ENCODE measurements around the gene ALPK1. TPM values are rescaled to one million over a fixed set of nuclear protein-coding genes. Genes with fewer than 3 reads are reported as not detected.

ALPK1 gene
- total RNA-seq, 1 experiment from 2014 or later, result 21.3 TPM

GRCh38 chr4:112296949-112297880 is at the start of gene ALPK1 (continued):
- TF ChIP-seq ZNF274 (IDR thresholded peaks at IDR 0.05; ENCODE audit: low read depth, low read length) (no peak), ZFX (IDR thresholded peaks at IDR 0.05) (no peak), CBX3 (IDR thresholded peaks at IDR 0.05; ENCODE audit: low read depth) (peak; percentile 75), POLR2AphosphoS5 (IDR thresholded peaks at IDR 0.05; ENCODE audit: low read depth, low read length) (peak; percentile 86), EZH2 (IDR thresholded peaks at IDR 0.05) (no peak), SIN3A (IDR thresholded peaks at IDR 0.05; ENCODE audit: low read depth) (peak; percentile 54; the same call in 1 of the 2 replicates), POLR2A (IDR thresholded peaks at IDR 0.05; ENCODE audit: borderline replicate concordance, extremely low read depth, insufficient read depth, insufficient read length) (no peak)
- TF ChIP-seq, protein P1, sequence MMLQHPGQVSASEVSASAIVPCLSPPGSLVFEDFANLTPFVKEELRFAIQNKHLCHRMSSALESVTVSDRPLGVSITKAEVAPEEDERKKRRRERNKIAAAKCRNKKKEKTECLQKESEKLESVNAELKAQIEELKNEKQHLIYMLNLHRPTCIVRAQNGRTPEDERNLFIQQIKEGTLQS (IDR thresholded peaks at IDR 0.05), result no peak

DNA sequence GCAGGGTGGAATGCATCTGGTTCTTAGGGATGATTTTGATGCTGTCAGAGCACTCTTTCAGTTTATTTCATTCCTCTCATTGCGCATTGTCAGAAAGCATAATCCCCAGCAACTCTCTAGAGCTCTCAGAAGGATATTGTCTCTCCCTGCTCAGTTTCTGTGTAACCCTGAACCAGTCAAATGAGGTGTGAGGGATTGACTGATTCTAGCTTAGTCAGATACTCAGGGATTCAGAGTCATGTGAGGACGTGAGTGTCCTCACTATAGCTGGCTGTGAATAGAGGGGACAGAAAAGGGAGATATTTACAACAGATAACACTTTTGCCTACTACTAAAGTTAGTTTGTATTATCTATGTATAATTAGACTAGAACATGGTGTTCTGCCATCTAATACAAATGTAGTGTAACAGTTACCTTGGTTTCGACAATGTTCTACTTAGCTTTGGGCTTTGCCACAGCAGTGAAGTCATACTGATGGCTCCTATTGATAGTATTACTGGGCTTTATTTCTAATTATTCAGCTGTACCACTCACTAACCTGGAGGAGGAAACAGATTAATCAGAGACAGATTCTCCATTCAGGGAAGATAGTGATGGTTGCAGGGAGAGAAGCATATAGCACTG is 46.0 kb upstream of the ALPK1 start:
- Histone ChIP-seq H3K4me1 (ENCODE audit: control insufficient read depth in 1 of 2, insufficient read depth in 2 of 2, low read length in 2 of 2) (peaks cover 0 to 4% of the 10 kb centered on the region in 2 experiments; a peak in 2 of 4 replicates), H3K9ac (ENCODE audit: low read length) (no peak overlapping the region), H3K27me3 (ENCODE audit: insufficient read depth, low read length) (no peaks in the 10 kb centered on the region), H3K36me3 (ENCODE audit: control insufficient read depth in 1 of 2, insufficient read depth in 2 of 2, low read length in 2 of 2) (no peaks in the 10 kb centered on the region), H3K9me2 (ENCODE audit: insufficient read depth) (no peaks in the 10 kb centered on the region), H3K4me2 (ENCODE audit: low read length) (no peak overlapping the region), H3K9me3 (ENCODE audit: control insufficient read depth in 1 of 2, insufficient read depth in 1 of 2, low read depth in 1 of 2, low read length in 2 of 2) (no peaks in the 10 kb centered on the region), H2AFZ (ENCODE audit: low read depth, low read length, poor library complexity, severe bottlenecking) (no peak overlapping the region), H3K79me2 (ENCODE audit: insufficient read depth, low read length) (peaks cover 60% of the 10 kb centered on the region), H4K20me1 (ENCODE audit: insufficient read depth) (no peaks in the 10 kb centered on the region; the same call in 1 of the 2 replicates), H3K27ac (ENCODE audit: low read depth, low read length) (no peak overlapping the region), H3K4me3 (replicated peaks in 1 of 2; ENCODE audit: low read depth in 1 of 2, low read length in 2 of 2) (no peak overlapping the region)
- ATAC-seq (no peak), DNase-seq (ENCODE audit: low read depth, low spot score) (no peak)
- ChIA-PET POLR2A (no interaction called here), CTCF (no interaction called here), RAD21 (ENCODE audit: low non-redundant PET in 1 of 2, low total read pairs in 2 of 2, uncharacterized antibody in 2 of 2, unreplicated experiment in 2 of 2) (no interaction called here)
- TF ChIP-seq SRF (IDR thresholded peaks at IDR 0.05; ENCODE audit: low read depth), result no peak
- no peak for TF ChIP-seq CBX3 (IDR thresholded peaks at IDR 0.05; ENCODE audit: low read depth)
- TF ChIP-seq, protein P1 (IDR thresholded peaks at IDR 0.05), result no peak
- no peak for TF ChIP-seq ZFX (IDR thresholded peaks at IDR 0.05)
- no peak for TF ChIP-seq REST (IDR thresholded peaks at IDR 0.05; ENCODE audit: low read depth)
- TF ChIP-seq RAD21 (IDR thresholded peaks at IDR 0.05; ENCODE audit: low read depth), result no peak
- intact Hi-C loops (cut with micrococcal nuclease), result no loop called here
- no TSS peak for BruUV-seq (replicated peaks)
